Measurements from ENCODE around the gene VLDLR. TPM values are rescaled to one million over a fixed set of nuclear protein-coding genes. Genes with fewer than 3 reads are reported as not detected.

The VLDLR gene
- total RNA-seq, 1 experiment from 2014 or later: 4.5 TPM

DNA sequence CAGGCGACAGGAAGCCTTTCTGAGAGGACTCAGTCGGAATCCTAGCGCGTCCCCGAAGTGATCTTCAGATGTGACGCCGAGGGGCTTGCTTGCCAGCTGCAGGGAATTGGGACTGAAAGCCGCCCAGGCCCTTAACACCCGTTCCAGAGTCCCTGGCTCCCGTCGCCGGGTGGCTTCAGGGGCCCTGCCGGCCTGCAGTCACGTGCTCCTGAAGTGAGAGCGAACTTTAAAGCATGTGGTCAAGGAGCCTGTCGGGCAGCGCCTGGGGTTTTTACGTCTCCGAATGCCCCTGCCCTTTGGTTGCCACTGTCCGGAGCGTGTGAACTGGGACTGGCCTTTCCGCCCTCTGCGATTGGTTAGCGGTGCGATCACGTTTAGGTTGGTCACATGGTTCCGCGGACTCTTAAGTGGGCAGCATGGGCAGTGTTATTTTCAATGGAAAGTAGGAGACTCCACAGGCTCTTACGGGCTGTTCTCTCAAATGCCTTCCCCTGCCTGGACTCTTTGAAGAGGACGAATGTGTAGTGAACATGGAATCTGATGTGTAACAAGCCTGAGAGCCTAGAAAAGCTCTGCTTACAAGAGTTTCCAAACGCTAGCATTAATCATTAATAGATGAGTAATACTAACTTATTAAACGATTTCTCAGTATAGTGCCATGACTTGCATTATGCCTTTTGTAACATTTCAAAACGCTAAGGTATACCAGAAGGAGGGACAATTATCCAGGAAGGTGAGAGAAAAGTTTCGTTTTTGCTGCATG, 1.9 kb downstream of the VLDLR start:
- Histone ChIP-seq H3K36me3 (ENCODE audit: insufficient read depth, low read length, poor library complexity, severe bottlenecking) (no peaks in the 10 kb centered on the region), H3K27ac (ENCODE audit: low read depth, low read length, poor library complexity, severe bottlenecking) (no peak overlapping the region), H3K9me3 (ENCODE audit: low read depth, low read length, poor library complexity, severe bottlenecking) (no peaks in the 10 kb centered on the region), H3K27me3 (replicated peaks; ENCODE audit: insufficient read depth, low read depth, low read length, poor library complexity) (peaks cover 42% of the 10 kb centered on the region), H3K4me3 (ENCODE audit: low read depth, low read length, poor library complexity, severe bottlenecking) (peak overlapping the region; percentile 64), H3K4me1 (ENCODE audit: insufficient read depth, low read length, poor library complexity, severe bottlenecking) (no peaks in the 10 kb centered on the region)
- CTCF ChIA-PET: no interaction called here
- TF ChIP-seq CTCF (conservative IDR thresholded peaks at IDR 0.05; ENCODE audit: low read depth, low read length) (no peak), EZH2 (IDR thresholded peaks at IDR 0.05; ENCODE audit: borderline replicate concordance, low read depth, low read length, poor library complexity, severe bottlenecking) (peak; percentile 34)
- no TSS peak for BruUV-seq (replicated peaks)
- DNase-seq (ENCODE audit: low spot score): peak; percentile 6
- intact Hi-C loops (cut with micrococcal nuclease; ENCODE audit: unreplicated experiment): no loop called here
- POLR2A ChIA-PET (ENCODE audit: low non-redundant PET): no interaction called here

- Histone ChIP-seq H3K4me3 (ENCODE audit: low read depth, low read length, poor library complexity, severe bottlenecking) (no peak overlapping the region), H3K27ac (ENCODE audit: low read depth, low read length, poor library complexity, severe bottlenecking) (no peak overlapping the region), H3K9me3 (ENCODE audit: low read depth, low read length, poor library complexity, severe bottlenecking) (no peaks in the 10 kb centered on the region), H3K27me3 (replicated peaks; ENCODE audit: insufficient read depth, low read depth, low read length, poor library complexity) (peaks cover 42% of the 10 kb centered on the region), H3K36me3 (ENCODE audit: insufficient read depth, low read length, poor library complexity, severe bottlenecking) (no peaks in the 10 kb centered on the region), H3K4me1 (ENCODE audit: insufficient read depth, low read length, poor library complexity, severe bottlenecking) (no peaks in the 10 kb centered on the region)
- ChIA-PET CTCF (no interaction called here), POLR2A (ENCODE audit: low non-redundant PET) (interaction anchor here (0.6 kb wide), 1 partner anchor 936 kb away, joined by 6 read pairs; no protein-coding TSS in a partner anchor)
- TF ChIP-seq CTCF (conservative IDR thresholded peaks at IDR 0.05; ENCODE audit: low read depth, low read length) (no peak), EZH2 (IDR thresholded peaks at IDR 0.05; ENCODE audit: borderline replicate concordance, low read depth, low read length, poor library complexity, severe bottlenecking) (no peak)
- no TSS peak for BruUV-seq (replicated peaks)
- DNase-seq (ENCODE audit: low spot score): no peak
- intact Hi-C loops (cut with micrococcal nuclease; ENCODE audit: unreplicated experiment): no loop called here
These were observed 2.6 kb downstream of the VLDLR start for GRCh38 chr9:2624051-2624682.

GRCh38 chr9:2625427-2625826, 3.8 kb downstream of the VLDLR start:
- Histone ChIP-seq H3K4me1 (ENCODE audit: insufficient read depth, low read length, poor library complexity, severe bottlenecking) (no peaks in the 10 kb centered on the region), H3K27ac (ENCODE audit: low read depth, low read length, poor library complexity, severe bottlenecking) (no peak overlapping the region), H3K27me3 (replicated peaks; ENCODE audit: insufficient read depth, low read depth, low read length, poor library complexity) (peaks cover 31% of the 10 kb centered on the region), H3K9me3 (ENCODE audit: low read depth, low read length, poor library complexity, severe bottlenecking) (no peaks in the 10 kb centered on the region), H3K36me3 (ENCODE audit: insufficient read depth, low read length, poor library complexity, severe bottlenecking) (no peaks in the 10 kb centered on the region), H3K4me3 (ENCODE audit: low read depth, low read length, poor library complexity, severe bottlenecking) (no peak overlapping the region)
- TF ChIP-seq EZH2 (IDR thresholded peaks at IDR 0.05; ENCODE audit: borderline replicate concordance, low read depth, low read length, poor library complexity, severe bottlenecking) (no peak), CTCF (conservative IDR thresholded peaks at IDR 0.05; ENCODE audit: low read depth, low read length) (no peak)
- no TSS peak for BruUV-seq (replicated peaks)
- ChIA-PET POLR2A (ENCODE audit: low non-redundant PET) (no interaction called here), CTCF (no interaction called here)
- DNase-seq (ENCODE audit: low spot score): no peak
- intact Hi-C loops (cut with micrococcal nuclease; ENCODE audit: unreplicated experiment): no loop called here
